ENCODE data around the gene TMEM184B. TPM values are rescaled to one million over a fixed set of nuclear protein-coding genes. Genes with fewer than 3 reads are reported as not detected.

Gene TMEM184B
- total RNA-seq, 1 donor = 30.0 TPM

GRCh38 chr22:38204784-38205183 lies 68.0 kb downstream of the TMEM184B start:
- H3K79me2 ChIP-seq (ENCODE audit: insufficient read depth, low read length) = peaks cover 67% of the 10 kb centered on the region
- H4K20me1 ChIP-seq (ENCODE audit: insufficient read depth, low read length) = peaks cover 44% of the 10 kb centered on the region
- H3K4me2 ChIP-seq (ENCODE audit: insufficient read depth, low read length) = peak overlapping the region; percentile 93
- peak overlapping the region; percentile 98 for H3K27ac ChIP-seq (ENCODE audit: low read depth, low read length)
- H3K4me3 ChIP-seq (ENCODE audit: insufficient read depth, low read length) = no peak overlapping the region
- peaks cover 6% of the 10 kb centered on the region for H3K36me3 ChIP-seq (ENCODE audit: insufficient read depth, low read length)
- peak; percentile 68 for DNase-seq (ENCODE audit: insufficient read length, low spot score, missing footprints)
- peaks cover 41% of the 10 kb centered on the region for H3K4me1 ChIP-seq (ENCODE audit: insufficient read depth, low read length)
- H3K9me3 ChIP-seq (ENCODE audit: low read depth, low read length) = no peaks in the 10 kb centered on the region
- no peaks in the 10 kb centered on the region for H3K27me3 ChIP-seq (ENCODE audit: insufficient read depth, low read length)
- no peak overlapping the region for H2AFZ ChIP-seq (ENCODE audit: low read length)
- TF ChIP-seq, protein P1, sequence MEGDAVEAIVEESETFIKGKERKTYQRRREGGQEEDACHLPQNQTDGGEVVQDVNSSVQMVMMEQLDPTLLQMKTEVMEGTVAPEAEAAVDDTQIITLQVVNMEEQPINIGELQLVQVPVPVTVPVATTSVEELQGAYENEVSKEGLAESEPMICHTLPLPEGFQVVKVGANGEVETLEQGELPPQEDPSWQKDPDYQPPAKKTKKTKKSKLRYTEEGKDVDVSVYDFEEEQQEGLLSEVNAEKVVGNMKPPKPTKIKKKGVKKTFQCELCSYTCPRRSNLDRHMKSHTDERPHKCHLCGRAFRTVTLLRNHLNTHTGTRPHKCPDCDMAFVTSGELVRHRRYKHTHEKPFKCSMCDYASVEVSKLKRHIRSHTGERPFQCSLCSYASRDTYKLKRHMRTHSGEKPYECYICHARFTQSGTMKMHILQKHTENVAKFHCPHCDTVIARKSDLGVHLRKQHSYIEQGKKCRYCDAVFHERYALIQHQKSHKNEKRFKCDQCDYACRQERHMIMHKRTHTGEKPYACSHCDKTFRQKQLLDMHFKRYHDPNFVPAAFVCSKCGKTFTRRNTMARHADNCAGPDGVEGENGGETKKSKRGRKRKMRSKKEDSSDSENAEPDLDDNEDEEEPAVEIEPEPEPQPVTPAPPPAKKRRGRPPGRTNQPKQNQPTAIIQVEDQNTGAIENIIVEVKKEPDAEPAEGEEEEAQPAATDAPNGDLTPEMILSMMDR (IDR thresholded peaks at IDR 0.05; ENCODE audit: extremely low read depth, low read depth, low read length) = no peak

DNA sequence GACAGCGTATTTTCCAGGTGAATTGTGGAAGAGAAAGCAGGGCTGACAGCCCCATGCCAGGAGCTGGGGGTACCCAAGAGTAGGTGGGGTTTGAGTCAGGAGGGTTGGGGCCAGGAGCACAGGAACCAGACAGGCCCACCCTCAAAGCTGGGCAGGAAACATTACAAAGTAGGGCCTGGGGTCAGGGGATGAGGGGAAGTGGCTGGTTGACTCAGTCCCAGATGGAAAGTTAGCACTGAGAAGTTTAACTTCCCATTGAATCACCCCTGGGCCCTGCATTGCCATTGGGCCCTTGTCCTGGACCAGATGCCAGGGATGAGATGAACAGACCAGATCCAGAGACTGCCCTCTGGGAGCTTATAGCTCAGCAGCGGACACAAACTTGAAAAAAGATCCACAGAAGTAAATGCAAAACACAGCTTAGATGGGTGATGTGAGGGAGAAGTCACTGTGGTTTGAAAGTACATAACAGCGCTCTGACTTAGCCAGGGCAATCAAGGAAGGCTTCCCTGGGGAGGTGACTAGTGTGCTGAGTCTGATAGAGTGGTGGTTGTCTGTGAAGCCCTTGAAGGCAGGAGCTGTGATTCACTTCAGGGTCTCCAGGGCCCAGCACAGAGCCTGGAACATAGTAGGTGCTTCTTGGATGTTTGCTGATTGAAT lies 68.8 kb downstream of the TMEM184B start:
- Histone ChIP-seq H3K27ac (ENCODE audit: low read depth, low read length) (peak overlapping the region; percentile 98), H3K27me3 (ENCODE audit: insufficient read depth, low read length) (no peaks in the 10 kb centered on the region), H3K9me3 (ENCODE audit: low read depth, low read length) (no peaks in the 10 kb centered on the region), H3K4me3 (ENCODE audit: insufficient read depth, low read length) (peak overlapping the region; percentile 96), H4K20me1 (ENCODE audit: insufficient read depth, low read length) (peaks cover 43% of the 10 kb centered on the region), H3K36me3 (ENCODE audit: insufficient read depth, low read length) (peaks cover 6% of the 10 kb centered on the region), H3K4me1 (ENCODE audit: insufficient read depth, low read length) (peaks cover 41% of the 10 kb centered on the region), H3K79me2 (ENCODE audit: insufficient read depth, low read length) (peaks cover 60% of the 10 kb centered on the region), H2AFZ (ENCODE audit: low read length) (no peak overlapping the region), H3K4me2 (ENCODE audit: insufficient read depth, low read length) (peak overlapping the region; percentile 93)
- TF ChIP-seq, protein P1 (IDR thresholded peaks at IDR 0.05; ENCODE audit: extremely low read depth, low read depth, low read length) = no peak
- peak; percentile 93 for DNase-seq (ENCODE audit: insufficient read length, low spot score, missing footprints)

- peaks cover 53% of the 10 kb centered on the region for H3K79me2 ChIP-seq (ENCODE audit: insufficient read depth, low read length)
Observed at GRCh38 chr22:38203090-38203810, 69.6 kb downstream of the TMEM184B start.

More at GRCh38 chr22:38203090-38203810, 69.6 kb downstream of the TMEM184B start:
- Histone ChIP-seq H3K4me1 (ENCODE audit: insufficient read depth, low read length) (peaks cover 39% of the 10 kb centered on the region), H4K20me1 (ENCODE audit: insufficient read depth, low read length) (peaks cover 38% of the 10 kb centered on the region), H3K36me3 (ENCODE audit: insufficient read depth, low read length) (peaks cover 2% of the 10 kb centered on the region), H3K27me3 (ENCODE audit: insufficient read depth, low read length) (no peaks in the 10 kb centered on the region), H3K9me3 (ENCODE audit: low read depth, low read length) (no peaks in the 10 kb centered on the region), H3K4me2 (ENCODE audit: insufficient read depth, low read length) (peak overlapping the region; percentile 93), H2AFZ (ENCODE audit: low read length) (no peak overlapping the region), H3K27ac (ENCODE audit: low read depth, low read length) (peak overlapping the region; percentile 98), H3K4me3 (ENCODE audit: insufficient read depth, low read length) (peak overlapping the region; percentile 96)
- DNase-seq (ENCODE audit: insufficient read length, low spot score, missing footprints) = peak; percentile 73
- TF ChIP-seq, protein P1 (IDR thresholded peaks at IDR 0.05; ENCODE audit: extremely low read depth, low read depth, low read length) = no peak
